Stomach (tissue), 4 donors: ENCODE data around the gene MORF4L2.
"Not testable (repeated sequence)": the region's sequence is repeated elsewhere in the genome, so short reads cannot be mapped to it uniquely, and the experiment has no call there.

Experiments used
- EP300 ChIP-seq: sonication (generic); formaldehyde crosslinking; IDR thresholded peaks from one replicate; pipeline ENCODE4 v1.6.1; 2017; ENCODE audit warnings: antibody characterized with exemption
- POLR2A ChIP-seq, 4 donors: fragments of 450-650 bp; IDR thresholded peaks; one replicate each; pipeline ENCODE4 v1.6.1; 2016; ENCODE audit warnings: antibody characterized with exemption in 4 of 4, control low read depth in 2 of 4, mild to moderate bottlenecking in 1 of 4, moderate library complexity in 1 of 4
- TF ChIP-seq, protein P1 (sequence below), 7 experiments: fragments of 450-650 bp in 4 of 7; fragments of 200-600 bp in 3 of 7; sonication (generic) in 3 of 7; IDR thresholded peaks; one replicate each; pipeline ENCODE4 v1.5.1; 2016 to 2019; ENCODE audit warnings: antibody characterized with exemption in 7 of 7, control low read depth in 2 of 7, mild to moderate bottlenecking in 1 of 7

DNA sequence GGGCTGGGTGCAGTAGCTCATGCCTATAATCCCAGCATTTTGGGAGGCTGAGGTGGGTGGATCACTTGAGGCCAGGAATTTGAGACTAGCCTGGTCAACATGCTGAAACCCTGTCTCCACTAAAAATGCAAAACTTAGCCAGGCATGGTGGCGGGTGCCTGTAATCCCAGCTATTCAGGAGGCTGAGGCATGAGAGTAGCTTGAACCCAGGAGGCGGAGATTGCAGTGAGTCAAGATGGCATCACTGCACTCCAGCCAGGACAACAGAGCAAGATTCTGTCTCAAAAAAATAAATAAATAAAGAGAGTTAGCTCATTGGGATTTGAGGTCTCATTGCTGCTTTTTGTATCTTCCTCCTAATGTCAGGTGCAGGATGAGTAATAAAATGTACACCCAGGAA, 29.4 kb downstream of the MORF4L2 start:
- TF ChIP-seq, protein P1, sequence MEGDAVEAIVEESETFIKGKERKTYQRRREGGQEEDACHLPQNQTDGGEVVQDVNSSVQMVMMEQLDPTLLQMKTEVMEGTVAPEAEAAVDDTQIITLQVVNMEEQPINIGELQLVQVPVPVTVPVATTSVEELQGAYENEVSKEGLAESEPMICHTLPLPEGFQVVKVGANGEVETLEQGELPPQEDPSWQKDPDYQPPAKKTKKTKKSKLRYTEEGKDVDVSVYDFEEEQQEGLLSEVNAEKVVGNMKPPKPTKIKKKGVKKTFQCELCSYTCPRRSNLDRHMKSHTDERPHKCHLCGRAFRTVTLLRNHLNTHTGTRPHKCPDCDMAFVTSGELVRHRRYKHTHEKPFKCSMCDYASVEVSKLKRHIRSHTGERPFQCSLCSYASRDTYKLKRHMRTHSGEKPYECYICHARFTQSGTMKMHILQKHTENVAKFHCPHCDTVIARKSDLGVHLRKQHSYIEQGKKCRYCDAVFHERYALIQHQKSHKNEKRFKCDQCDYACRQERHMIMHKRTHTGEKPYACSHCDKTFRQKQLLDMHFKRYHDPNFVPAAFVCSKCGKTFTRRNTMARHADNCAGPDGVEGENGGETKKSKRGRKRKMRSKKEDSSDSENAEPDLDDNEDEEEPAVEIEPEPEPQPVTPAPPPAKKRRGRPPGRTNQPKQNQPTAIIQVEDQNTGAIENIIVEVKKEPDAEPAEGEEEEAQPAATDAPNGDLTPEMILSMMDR (IDR thresholded peaks at IDR 0.05), result not testable (repeated sequence)
- not testable (repeated sequence) for TF ChIP-seq POLR2A (IDR thresholded peaks at IDR 0.05); EP300
